HepG2 (cell line): ENCODE data around the gene NEK5. TPM values are rescaled to one million over a fixed set of nuclear protein-coding genes. Genes with fewer than 3 reads are reported as not detected.

Experiments
- ATF7-NPFF ChIP-seq: sonication (generic); formaldehyde crosslinking; IDR thresholded peaks from 2 replicates; pipeline ENCODE4 v1.8.1; 2023; ENCODE audit warnings: mild to moderate bottlenecking, low read depth, missing genetic modification reagents, moderate library complexity
- CEBPB ChIP-seq: IDR thresholded peaks from 2 replicates; pipeline ENCODE4 v1.6.1; 2011; ENCODE audit warnings: low read depth, low read length, improper control_type of control experiment, borderline replicate concordance
- CREB1 ChIP-seq, 2 experiments: fragments of 450-650 bp in 1 of 2; IDR thresholded peaks; 2 replicates each; pipeline ENCODE4 v1.6.1; 2016 to 2017; ENCODE audit warnings: control low read depth in 1 of 2, mild to moderate bottlenecking in 1 of 2, missing compliant biosample characterization in 1 of 2, missing genetic modification characterization in 1 of 2
- ETV5 ChIP-seq: IDR thresholded peaks from 2 replicates; pipeline ENCODE4 v1.6.1; 2018; ENCODE audit warnings: missing biosample characterization, missing genetic modification reagents, inconsistent platforms, borderline replicate concordance
- GATAD2A ChIP-seq: IDR thresholded peaks from 2 replicates; pipeline ENCODE4 v1.6.1; 2016
- HNRNPH1 ChIP-seq: fragments of 200-400 bp; formaldehyde crosslinking; optimal IDR thresholded peaks from 2 replicates; pipeline ENCODE3; 2017; ENCODE audit warnings: mild to moderate bottlenecking, low read depth, low read length
- HOXA3 ChIP-seq: sonication (generic); formaldehyde crosslinking; IDR thresholded peaks from 2 replicates; pipeline ENCODE4 v1.5.0; 2020; ENCODE audit warnings: missing genetic modification reagents
- MED1 ChIP-seq: sonication (generic); formaldehyde crosslinking; IDR thresholded peaks from 2 replicates; pipeline ENCODE4 v1.4.0; 2020; ENCODE audit warnings: missing genetic modification reagents
- MIXL1 ChIP-seq: IDR thresholded peaks from 2 replicates; pipeline ENCODE4 v1.6.1; 2016
- MXI1 ChIP-seq: IDR thresholded peaks from 3 replicates; pipeline ENCODE4 v1.6.1; 2012; ENCODE audit warnings: low read depth, low read length, inconsistent platforms, borderline replicate concordance
- RCOR2 ChIP-seq: IDR thresholded peaks from 2 replicates; pipeline ENCODE4 v1.6.1; 2016; ENCODE audit warnings: missing biosample characterization, missing genetic modification reagents
- SAP130 ChIP-seq: IDR thresholded peaks from 2 replicates; pipeline ENCODE4 v1.6.1; 2016; ENCODE audit warnings: low read depth
- SP1 ChIP-seq, 2 experiments: fragments of 450-650 bp in 1 of 2; sonication (generic) in 1 of 2; formaldehyde crosslinking in 1 of 2; IDR thresholded peaks; 2 replicates each; pipeline versions ENCODE4 v1.4.0 to v1.6.1; 2016 to 2020; ENCODE audit warnings: missing genetic modification reagents in 1 of 2
- ZNF264 ChIP-seq: sonication (generic); formaldehyde crosslinking; IDR thresholded peaks from 2 replicates; pipeline ENCODE4 v1.4.0; 2020; ENCODE audit warnings: missing genetic modification reagents
- ZNF484 ChIP-seq: sonication (generic); formaldehyde crosslinking; IDR thresholded peaks from 2 replicates; pipeline ENCODE4 v1.5.1; 2020; ENCODE audit warnings: mild to moderate bottlenecking, low read depth, missing genetic modification reagents, borderline replicate concordance
- ZNF570 ChIP-seq: sonication (generic); formaldehyde crosslinking; IDR thresholded peaks from 2 replicates; pipeline ENCODE4 v1.4.0; 2020; ENCODE audit warnings: mild to moderate bottlenecking, missing genetic modification reagents, borderline replicate concordance
- ZNF598 ChIP-seq: sonication (generic); formaldehyde crosslinking; IDR thresholded peaks from 2 replicates; pipeline ENCODE4 v1.5.1; 2020; ENCODE audit warnings: mild to moderate bottlenecking, missing genetic modification reagents, borderline replicate concordance
- ZNF605 ChIP-seq: sonication (generic); formaldehyde crosslinking; IDR thresholded peaks from 2 replicates; pipeline ENCODE4 v1.8.0; 2022; ENCODE audit warnings: mild to moderate bottlenecking, missing genetic modification reagents
- ZNF839 ChIP-seq: sonication (generic); formaldehyde crosslinking; IDR thresholded peaks from 2 replicates; pipeline ENCODE4 v1.4.0; 2020; ENCODE audit warnings: missing genetic modification reagents, mild to moderate bottlenecking, borderline replicate concordance
- polyA plus RNA-seq, 8 experiments: library from polyadenylated mRNA; depleted of rRNA in 3 of 8; stranded (reverse) in 7 of 8; unstranded in 1 of 8; fragments of >200 nt; fragmentation: Illumina TruSeq in 4 of 8; extraction: Trizol in 4 of 8; gene quantifications; 2 replicates each; pipeline versions ENCODE4 v1.2.1 to v1.2.3, GENCODE V29; 2011 to 2016; ENCODE audit warnings: low read depth in 4 of 8, missing spikeins in 1 of 8, mixed read lengths in 1 of 8; ENCODE audit not compliant: insufficient read depth in 1 of 8
- total RNA-seq, 5 experiments: library from RNA; depleted of rRNA; stranded (reverse); fragments of >200 nt; fragmentation: Illumina TruSeq; extraction: Trizol; gene quantifications; 2 replicates each; pipeline ENCODE4 v1.2.3, GENCODE V29; 2016; ENCODE audit warnings: low read depth in 1 of 5
- TF ChIP-seq, protein P1 (sequence below), 2 experiments: sonication (generic) in 1 of 2; formaldehyde crosslinking in 1 of 2; IDR thresholded peaks; 2 replicates each; pipeline versions ENCODE4 v1.4.0 to v1.6.1; 2018 to 2020; ENCODE audit warnings: missing genetic modification reagents in 2 of 2, borderline replicate concordance in 1 of 2, low read depth in 1 of 2, mild to moderate bottlenecking in 1 of 2, missing biosample characterization in 1 of 2
- TF ChIP-seq, protein P2 (sequence below): sonication (generic); formaldehyde crosslinking; IDR thresholded peaks from 2 replicates; pipeline ENCODE4 v1.8.0; 2022; ENCODE audit warnings: mild to moderate bottlenecking, missing genetic modification reagents
- TF ChIP-seq, protein P3 (sequence below): IDR thresholded peaks from 2 replicates; pipeline ENCODE4 v1.6.1; 2016; ENCODE audit warnings: missing compliant biosample characterization, missing genetic modification reagents, borderline replicate concordance
- TF ChIP-seq, protein P4 (sequence below): sonication (generic); formaldehyde crosslinking; IDR thresholded peaks from 2 replicates; pipeline ENCODE4 v1.8.1; 2022; ENCODE audit warnings: mild to moderate bottlenecking, missing genetic modification reagents

The NEK5 gene
- total and polyA plus RNA-seq, 2 of the 13 experiments (the other 11 are each of a cell fraction or from before 2014, with no cell fraction given), result 0.12 to 0.22 TPM

DNA sequence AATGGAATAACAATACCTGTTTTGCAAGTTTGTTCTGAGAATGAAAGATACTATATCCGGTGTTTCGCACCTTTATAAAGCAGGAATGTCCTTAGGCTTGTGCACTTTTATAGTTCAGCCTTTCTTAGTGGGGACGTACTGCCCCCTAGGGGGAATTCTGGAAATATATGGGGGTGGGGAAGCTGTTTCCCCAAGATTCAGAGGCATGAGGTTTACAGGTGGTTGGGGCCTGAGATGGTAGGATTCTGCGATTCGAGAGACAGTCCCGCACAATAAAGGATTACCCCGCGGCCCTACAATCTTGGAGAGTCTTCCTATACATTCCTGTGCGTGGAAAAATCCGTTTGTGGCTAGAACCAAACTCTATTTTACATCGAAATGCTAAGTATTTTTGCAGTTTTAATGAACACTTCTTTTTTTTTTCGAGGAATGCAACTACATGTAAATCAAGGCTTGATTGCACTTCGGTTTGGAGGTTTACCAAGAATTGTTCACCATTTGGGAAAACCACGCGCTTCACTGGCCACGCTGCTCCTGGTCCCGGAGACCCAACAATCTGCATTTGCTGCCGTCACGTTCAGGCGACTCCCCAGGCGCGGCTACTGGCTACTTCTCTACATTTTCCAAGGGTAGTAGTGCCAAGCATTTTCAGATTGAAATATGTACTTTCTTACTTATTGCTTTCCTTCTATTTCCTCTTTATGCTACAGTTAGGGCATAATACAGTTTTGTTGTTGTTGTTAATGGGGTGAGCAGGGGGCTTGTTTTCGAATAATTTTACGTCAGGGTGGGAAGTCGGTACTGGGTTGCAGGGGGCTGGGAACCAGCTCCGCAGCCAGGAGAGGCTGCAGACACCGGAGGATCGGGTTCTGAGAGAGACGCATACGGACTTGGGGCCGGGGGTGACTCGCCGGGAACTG lies 830 bp downstream of the NEK5 start (continued):
- TF ChIP-seq CEBPB (no peak), HOXA3 (peak; percentile 9; the same call in 1 of the 2 replicates), ETV5 (CRISPR knock-in tag) (no peak), CREB1 (IDR thresholded peaks at IDR 0.05) (no peak), CREB1 (CRISPR knock-in tag; IDR thresholded peaks at IDR 0.05) (peak; percentile 38; the same call in 1 of the 2 replicates), ATF7-NPFF (CRISPR knock-in tag) (no peak), ZNF839 (CRISPR knock-in tag) (no peak), ZNF605 (CRISPR knock-in tag) (peak; percentile 28; the same call in 1 of the 2 replicates), ZNF264 (CRISPR knock-in tag) (0 out of 2 replicates have a peak, but pooled peaks have one; percentile 44), MIXL1 (CRISPR knock-in tag) (0 out of 2 replicates have a peak, but pooled peaks have one; percentile 42), SP1 (IDR thresholded peaks at IDR 0.05) (no peak), SP1 (CRISPR knock-in tag; IDR thresholded peaks at IDR 0.05) (no peak), ZNF598 (CRISPR knock-in tag) (no peak), RCOR2 (0 out of 2 replicates have a peak, but pooled peaks have one; percentile 13), ZNF484 (CRISPR knock-in tag) (no peak), GATAD2A (CRISPR knock-in tag) (no peak), SAP130 (CRISPR knock-in tag) (peak; percentile 61), ZNF570 (CRISPR knock-in tag) (no peak), MED1 (CRISPR knock-in tag) (peak; percentile 18; the same call in 1 of the 2 replicates), MXI1 (0 out of 3 replicates have a peak, but pooled peaks have one; percentile 4), HNRNPH1 (no peak)
- TF ChIP-seq, protein P1, sequence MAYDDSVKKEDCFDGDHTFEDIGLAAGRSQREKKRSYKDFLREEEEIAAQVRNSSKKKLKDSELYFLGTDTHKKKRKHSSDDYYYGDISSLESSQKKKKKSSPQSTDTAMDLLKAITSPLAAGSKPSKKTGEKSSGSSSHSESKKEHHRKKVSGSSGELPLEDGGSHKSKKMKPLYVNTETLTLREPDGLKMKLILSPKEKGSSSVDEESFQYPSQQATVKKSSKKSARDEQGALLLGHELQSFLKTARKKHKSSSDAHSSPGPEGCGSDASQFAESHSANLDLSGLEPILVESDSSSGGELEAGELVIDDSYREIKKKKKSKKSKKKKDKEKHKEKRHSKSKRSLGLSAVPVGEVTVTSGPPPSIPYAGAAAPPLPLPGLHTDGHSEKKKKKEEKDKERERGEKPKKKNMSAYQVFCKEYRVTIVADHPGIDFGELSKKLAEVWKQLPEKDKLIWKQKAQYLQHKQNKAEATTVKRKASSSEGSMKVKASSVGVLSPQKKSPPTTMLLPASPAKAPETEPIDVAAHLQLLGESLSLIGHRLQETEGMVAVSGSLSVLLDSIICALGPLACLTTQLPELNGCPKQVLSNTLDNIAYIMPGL (CRISPR knock-in tag; IDR thresholded peaks at IDR 0.05; ENCODE audit: borderline replicate concordance in 1 of 2, low read depth in 1 of 2), result peak; percentile 30 to 50; a peak in 3 of 4 replicates
- TF ChIP-seq, protein P2, sequence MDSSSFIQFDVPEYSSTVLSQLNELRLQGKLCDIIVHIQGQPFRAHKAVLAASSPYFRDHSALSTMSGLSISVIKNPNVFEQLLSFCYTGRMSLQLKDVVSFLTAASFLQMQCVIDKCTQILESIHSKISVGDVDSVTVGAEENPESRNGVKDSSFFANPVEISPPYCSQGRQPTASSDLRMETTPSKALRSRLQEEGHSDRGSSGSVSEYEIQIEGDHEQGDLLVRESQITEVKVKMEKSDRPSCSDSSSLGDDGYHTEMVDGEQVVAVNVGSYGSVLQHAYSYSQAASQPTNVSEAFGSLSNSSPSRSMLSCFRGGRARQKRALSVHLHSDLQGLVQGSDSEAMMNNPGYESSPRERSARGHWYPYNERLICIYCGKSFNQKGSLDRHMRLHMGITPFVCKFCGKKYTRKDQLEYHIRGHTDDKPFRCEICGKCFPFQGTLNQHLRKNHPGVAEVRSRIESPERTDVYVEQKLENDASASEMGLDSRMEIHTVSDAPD (CRISPR knock-in tag), result no peak
- TF ChIP-seq, protein P3, sequence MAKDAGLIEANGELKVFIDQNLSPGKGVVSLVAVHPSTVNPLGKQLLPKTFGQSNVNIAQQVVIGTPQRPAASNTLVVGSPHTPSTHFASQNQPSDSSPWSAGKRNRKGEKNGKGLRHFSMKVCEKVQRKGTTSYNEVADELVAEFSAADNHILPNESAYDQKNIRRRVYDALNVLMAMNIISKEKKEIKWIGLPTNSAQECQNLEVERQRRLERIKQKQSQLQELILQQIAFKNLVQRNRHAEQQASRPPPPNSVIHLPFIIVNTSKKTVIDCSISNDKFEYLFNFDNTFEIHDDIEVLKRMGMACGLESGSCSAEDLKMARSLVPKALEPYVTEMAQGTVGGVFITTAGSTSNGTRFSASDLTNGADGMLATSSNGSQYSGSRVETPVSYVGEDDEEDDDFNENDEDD (CRISPR knock-in tag), result 0 out of 2 replicates have a peak, but pooled peaks have one; percentile 13
- TF ChIP-seq, protein P4, sequence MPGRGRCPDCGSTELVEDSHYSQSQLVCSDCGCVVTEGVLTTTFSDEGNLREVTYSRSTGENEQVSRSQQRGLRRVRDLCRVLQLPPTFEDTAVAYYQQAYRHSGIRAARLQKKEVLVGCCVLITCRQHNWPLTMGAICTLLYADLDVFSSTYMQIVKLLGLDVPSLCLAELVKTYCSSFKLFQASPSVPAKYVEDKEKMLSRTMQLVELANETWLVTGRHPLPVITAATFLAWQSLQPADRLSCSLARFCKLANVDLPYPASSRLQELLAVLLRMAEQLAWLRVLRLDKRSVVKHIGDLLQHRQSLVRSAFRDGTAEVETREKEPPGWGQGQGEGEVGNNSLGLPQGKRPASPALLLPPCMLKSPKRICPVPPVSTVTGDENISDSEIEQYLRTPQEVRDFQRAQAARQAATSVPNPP (CRISPR knock-in tag), result 0 out of 2 replicates have a peak, but pooled peaks have one; percentile 42
